ENCODE measurements around the gene FAM217B.
"Not testable (repeated sequence)": the region's sequence is repeated elsewhere in the genome, so short reads cannot be mapped to it uniquely, and the experiment has no call there.

The FAM217B gene

GRCh38 chr20:59948828-59949720, 8.9 kb downstream of the FAM217B start:
- Histone ChIP-seq H3K4me3 (ENCODE audit: insufficient read depth, low read depth, low read length) (no peak overlapping the region), H3K27me3 (ENCODE audit: control insufficient read depth, insufficient read depth, low read length, poor library complexity, severe bottlenecking) (no peaks in the 10 kb centered on the region), H3K36me3 (ENCODE audit: control insufficient read depth, insufficient read depth, low read length) (no peaks in the 10 kb centered on the region), H3K4me1 (ENCODE audit: control insufficient read depth, insufficient read depth, low read length) (peaks cover 10% of the 10 kb centered on the region), H3K27ac (ENCODE audit: insufficient read depth, low read depth, low read length, poor library complexity, severe bottlenecking) (no peak overlapping the region), H3K9me3 (ENCODE audit: control insufficient read depth, low read length) (no peaks in the 10 kb centered on the region)
- WGBS, 2 experiments, result 67 to 73% methylated on average over 7 of the region's 7 CpGs

- Histone ChIP-seq H3K4me1 (ENCODE audit: control insufficient read depth, insufficient read depth, low read length) (peaks cover 10% of the 10 kb centered on the region), H3K27ac (ENCODE audit: insufficient read depth, low read depth, low read length, poor library complexity, severe bottlenecking) (no peak overlapping the region)
- WGBS, 2 experiments, result 95% methylated on average over 6 of the region's 6 CpGs
Observed at GRCh38 chr20:59949911-59950310, 9.7 kb downstream of the FAM217B start.

GRCh38 chr20:59954718-59955117, 14.5 kb downstream of the FAM217B start:
- no peaks in the 10 kb centered on the region for H3K36me3 ChIP-seq (ENCODE audit: control insufficient read depth, insufficient read depth, low read length)
- no peaks in the 10 kb centered on the region for H3K4me1 ChIP-seq (ENCODE audit: control insufficient read depth, insufficient read depth, low read length)
- no peak overlapping the region for H3K27ac ChIP-seq (ENCODE audit: insufficient read depth, low read depth, low read length, poor library complexity, severe bottlenecking)
- no peak overlapping the region for H3K4me3 ChIP-seq (ENCODE audit: insufficient read depth, low read depth, low read length)
- H3K27me3 ChIP-seq (ENCODE audit: control insufficient read depth, insufficient read depth, low read length, poor library complexity, severe bottlenecking), result no peaks in the 10 kb centered on the region
- no peaks in the 10 kb centered on the region for H3K9me3 ChIP-seq (ENCODE audit: control insufficient read depth, low read length)
- 81 to 84% methylated on average over 4 of the region's 4 CpGs for WGBS, 2 experiments

More at GRCh38 chr20:59949911-59950310, 9.7 kb downstream of the FAM217B start:
- Histone ChIP-seq H3K4me3 (ENCODE audit: insufficient read depth, low read depth, low read length) (no peak overlapping the region), H3K36me3 (ENCODE audit: control insufficient read depth, insufficient read depth, low read length) (no peaks in the 10 kb centered on the region), H3K27me3 (ENCODE audit: control insufficient read depth, insufficient read depth, low read length, poor library complexity, severe bottlenecking) (no peaks in the 10 kb centered on the region), H3K9me3 (ENCODE audit: control insufficient read depth, low read length) (no peaks in the 10 kb centered on the region)

- H3K4me1 ChIP-seq (ENCODE audit: control insufficient read depth, insufficient read depth, low read length), result no peaks in the 10 kb centered on the region
- H3K4me3 ChIP-seq (ENCODE audit: insufficient read depth, low read depth, low read length), result no peak overlapping the region
- no peaks in the 10 kb centered on the region for H3K36me3 ChIP-seq (ENCODE audit: control insufficient read depth, insufficient read depth, low read length)
- WGBS, 2 experiments, result 88 to 91% methylated on average over 7 of the region's 8 CpGs
- H3K9me3 ChIP-seq (ENCODE audit: control insufficient read depth, low read length), result no peaks in the 10 kb centered on the region
- H3K27me3 ChIP-seq (ENCODE audit: control insufficient read depth, insufficient read depth, low read length, poor library complexity, severe bottlenecking), result no peaks in the 10 kb centered on the region
- H3K27ac ChIP-seq (ENCODE audit: insufficient read depth, low read depth, low read length, poor library complexity, severe bottlenecking), result no peak overlapping the region
Observed at GRCh38 chr20:59955131-59955796, 15.1 kb downstream of the FAM217B start.

GRCh38 chr20:59957568-59957967, 17.4 kb downstream of the FAM217B start:
- not testable (repeated sequence) for H3K4me3 ChIP-seq (ENCODE audit: insufficient read depth, low read depth, low read length); H3K27ac ChIP-seq (ENCODE audit: insufficient read depth, low read depth, low read length, poor library complexity, severe bottlenecking); H3K4me1 ChIP-seq (ENCODE audit: control insufficient read depth, insufficient read depth, low read length); H3K27me3 ChIP-seq (ENCODE audit: control insufficient read depth, insufficient read depth, low read length, poor library complexity, severe bottlenecking); H3K9me3 ChIP-seq (ENCODE audit: control insufficient read depth, low read length); H3K36me3 ChIP-seq (ENCODE audit: control insufficient read depth, insufficient read depth, low read length)

GRCh38 chr20:59958123-59958522, 17.9 kb downstream of the FAM217B start, which contains the start of gene CDH26:
Gene CDH26 (plus strand): TSS chr20:59958423. CDS start chr20:59958727, 304 bp downstream.
- Histone ChIP-seq H3K4me3 (ENCODE audit: insufficient read depth, low read depth, low read length) (no peak within 1 kb of the TSS), H3K27ac (ENCODE audit: insufficient read depth, low read depth, low read length, poor library complexity, severe bottlenecking) (no peak within 1 kb of the TSS), H3K27me3 (ENCODE audit: control insufficient read depth, insufficient read depth, low read length, poor library complexity, severe bottlenecking) (no peaks in the 10 kb centered on the region), H3K9me3 (ENCODE audit: control insufficient read depth, low read length) (no peaks in the 10 kb centered on the region), H3K36me3 (ENCODE audit: control insufficient read depth, insufficient read depth, low read length) (no peaks in the 10 kb centered on the region), H3K4me1 (ENCODE audit: control insufficient read depth, insufficient read depth, low read length) (no peaks in the 10 kb centered on the region)
- WGBS, 2 experiments, result 82 to 89% methylated on average over 3 to 4 of the region's 5 CpGs

GRCh38 chr20:59958626-59959025, 18.4 kb downstream of the FAM217B start:
- Histone ChIP-seq H3K36me3 (ENCODE audit: control insufficient read depth, insufficient read depth, low read length) (no peaks in the 10 kb centered on the region), H3K27me3 (ENCODE audit: control insufficient read depth, insufficient read depth, low read length, poor library complexity, severe bottlenecking) (no peaks in the 10 kb centered on the region), H3K4me3 (ENCODE audit: insufficient read depth, low read depth, low read length) (no peak overlapping the region), H3K27ac (ENCODE audit: insufficient read depth, low read depth, low read length, poor library complexity, severe bottlenecking) (no peak overlapping the region), H3K9me3 (ENCODE audit: control insufficient read depth, low read length) (no peaks in the 10 kb centered on the region), H3K4me1 (ENCODE audit: control insufficient read depth, insufficient read depth, low read length) (no peaks in the 10 kb centered on the region)
- 86 to 87% methylated on average over 4 of the region's 4 CpGs for WGBS, 2 experiments

GRCh38 chr20:59961423-59961822, 21.2 kb downstream of the FAM217B start:
- Histone ChIP-seq H3K27me3 (ENCODE audit: control insufficient read depth, insufficient read depth, low read length, poor library complexity, severe bottlenecking) (no peaks in the 10 kb centered on the region), H3K9me3 (ENCODE audit: control insufficient read depth, low read length) (no peaks in the 10 kb centered on the region), H3K36me3 (ENCODE audit: control insufficient read depth, insufficient read depth, low read length) (no peaks in the 10 kb centered on the region), H3K4me3 (ENCODE audit: insufficient read depth, low read depth, low read length) (no peak overlapping the region), H3K4me1 (ENCODE audit: control insufficient read depth, insufficient read depth, low read length) (no peaks in the 10 kb centered on the region), H3K27ac (ENCODE audit: insufficient read depth, low read depth, low read length, poor library complexity, severe bottlenecking) (no peak overlapping the region)
- 92 to 93% methylated on average over 2 of the region's 2 CpGs for WGBS, 2 experiments

- Histone ChIP-seq H3K36me3 (ENCODE audit: control insufficient read depth, insufficient read depth, low read length) (no peaks in the 10 kb centered on the region), H3K4me1 (ENCODE audit: control insufficient read depth, insufficient read depth, low read length) (no peaks in the 10 kb centered on the region), H3K9me3 (ENCODE audit: control insufficient read depth, low read length) (no peaks in the 10 kb centered on the region), H3K27ac (ENCODE audit: insufficient read depth, low read depth, low read length, poor library complexity, severe bottlenecking) (no peak overlapping the region), H3K4me3 (ENCODE audit: insufficient read depth, low read depth, low read length) (no peak overlapping the region), H3K27me3 (ENCODE audit: control insufficient read depth, insufficient read depth, low read length, poor library complexity, severe bottlenecking) (no peaks in the 10 kb centered on the region)
- WGBS, 2 experiments, result 90 to 91% methylated on average over 6 of the region's 6 CpGs
Observed at GRCh38 chr20:59962155-59962554, 22.0 kb downstream of the FAM217B start.

GRCh38 chr20:59966428-59966827, 26.2 kb downstream of the FAM217B start:
- no peaks in the 10 kb centered on the region for H3K36me3 ChIP-seq (ENCODE audit: control insufficient read depth, insufficient read depth, low read length)
- H3K27ac ChIP-seq (ENCODE audit: insufficient read depth, low read depth, low read length, poor library complexity, severe bottlenecking), result no peak overlapping the region
- H3K27me3 ChIP-seq (ENCODE audit: control insufficient read depth, insufficient read depth, low read length, poor library complexity, severe bottlenecking), result no peaks in the 10 kb centered on the region
- H3K4me1 ChIP-seq (ENCODE audit: control insufficient read depth, insufficient read depth, low read length), result no peaks in the 10 kb centered on the region
- no peaks in the 10 kb centered on the region for H3K9me3 ChIP-seq (ENCODE audit: control insufficient read depth, low read length)
- WGBS, 2 experiments, result 84 to 85% methylated on average over 2 of the region's 3 CpGs
- H3K4me3 ChIP-seq (ENCODE audit: insufficient read depth, low read depth, low read length), result no peak overlapping the region
